Gastrocnemius medialis (tissue), 4 donors: ENCODE data around the gene DCC.

ENCODE experiments used
- CTCF ChIP-seq, 5 experiments: fragments of 450-650 bp in 3 of 5; fragments of 200-600 bp in 2 of 5; sonication (generic) in 2 of 5; IDR thresholded peaks in 4 of 5; conservative IDR thresholded peaks in 1 of 5; 1 replicate in 4 of 5; 2 replicates in 1 of 5; pipeline ENCODE4 v1.5.1; 2016 to 2019; ENCODE audit warnings: antibody characterized with exemption in 5 of 5, mild to moderate bottlenecking in 3 of 5, moderate library complexity in 3 of 5
- POLR2A ChIP-seq, 2 donors: fragments of 450-650 bp; IDR thresholded peaks; one replicate each; pipeline ENCODE4 v1.6.1; 2017; ENCODE audit warnings: antibody characterized with exemption in 2 of 2, mild to moderate bottlenecking in 2 of 2, moderate library complexity in 2 of 2

- no peak for TF ChIP-seq CTCF (IDR thresholded peaks at IDR 0.05 in 4 of 5, conservative IDR thresholded peaks at IDR 0.05 in 1 of 5)
- TF ChIP-seq POLR2A (IDR thresholded peaks at IDR 0.05) = no peak
These were observed 489.9 kb downstream of the DCC start for GRCh38 chr18:52829876-52830405.
